GM19328 (cell line): ENCODE results near the gene THBS1.

Experiments
- ATAC-seq: cut with Tn5 transposase; IDR thresholded peaks from one replicate; pipeline ENCODE4 v1.9.1; 2021; ENCODE audit warnings: mild to moderate bottlenecking, moderate library complexity; ENCODE audit not compliant: unreplicated experiment

THBS1 gene

DNA sequence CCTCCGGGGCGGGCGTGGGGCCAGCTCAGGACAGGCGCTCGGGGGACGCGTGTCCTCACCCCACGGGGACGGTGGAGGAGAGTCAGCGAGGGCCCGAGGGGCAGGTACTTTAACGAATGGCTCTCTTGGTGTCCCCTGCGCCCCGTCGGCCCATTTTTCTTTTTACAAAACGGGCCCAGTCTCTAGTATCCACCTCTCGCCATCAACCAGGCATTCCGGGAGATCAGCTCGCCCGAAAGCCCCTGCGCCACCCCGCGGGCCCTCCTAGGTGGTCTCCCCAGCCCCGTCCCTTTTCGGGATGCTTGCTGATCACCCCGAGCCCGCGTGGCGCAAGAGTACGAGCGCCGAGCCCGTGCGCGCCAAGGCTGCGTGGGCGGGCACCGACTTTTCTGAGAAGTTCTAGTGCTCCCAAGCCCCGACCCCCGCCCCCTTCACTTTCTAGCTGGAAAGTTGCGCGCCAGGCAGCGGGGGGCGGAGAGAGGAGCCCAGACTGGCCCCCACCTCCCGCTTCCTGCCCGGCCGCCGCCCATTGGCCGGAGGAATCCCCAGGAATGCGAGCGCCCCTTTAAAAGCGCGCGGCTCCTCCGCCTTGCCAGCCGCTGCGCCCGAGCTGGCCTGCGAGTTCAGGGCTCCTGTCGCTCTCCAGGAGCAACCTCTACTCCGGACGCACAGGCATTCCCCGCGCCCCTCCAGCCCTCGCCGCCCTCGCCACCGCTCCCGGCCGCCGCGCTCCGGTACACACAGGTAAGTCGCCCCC lies at the start of gene THBS1:
THBS1 (plus strand) TSS at position 595 of the 757 bp plus-strand sequence. CDS start 779 bp downstream, outside the sequence.
- ATAC-seq, result no peak

DNA sequence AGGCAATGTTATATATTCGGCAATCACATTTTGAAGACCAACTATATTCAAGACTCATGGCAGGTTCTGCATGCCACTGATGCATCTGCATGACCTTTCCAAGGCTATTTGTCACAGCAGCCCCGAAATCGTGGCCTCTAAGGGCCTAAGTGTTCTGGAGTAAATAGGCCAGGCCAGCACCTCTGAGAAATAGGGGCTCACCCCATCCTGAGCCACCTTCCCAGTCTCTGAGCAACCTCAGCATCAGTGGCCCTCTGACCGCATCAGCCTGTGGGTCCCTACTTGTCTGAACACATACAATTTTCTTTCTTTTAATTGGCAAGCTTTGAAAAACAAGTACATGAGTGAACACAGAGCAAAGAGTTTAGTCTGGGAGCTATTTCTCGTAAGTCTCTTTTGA lies 45.9 kb upstream of the THBS1 start:
- ATAC-seq, result no peak

DNA sequence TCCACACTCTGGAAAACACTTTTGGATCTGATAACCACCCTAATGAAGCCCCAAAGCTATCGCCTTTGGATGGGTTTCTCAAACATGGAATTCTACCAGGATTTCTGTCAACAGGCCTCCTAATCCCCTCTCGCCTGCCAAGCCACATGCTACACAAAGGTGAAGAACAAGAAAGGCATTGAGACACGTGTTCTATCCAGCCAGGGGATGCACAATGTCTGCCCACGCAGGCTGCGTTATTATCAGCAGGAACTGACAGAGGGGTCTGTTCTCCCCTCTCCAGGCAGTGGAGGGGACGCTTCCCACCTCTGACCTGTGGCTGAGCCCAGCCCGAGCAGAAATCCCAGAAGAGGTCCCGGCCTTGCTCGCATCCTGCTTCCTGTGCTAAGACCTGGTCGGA lies 45.4 kb upstream of the THBS1 start:
- ATAC-seq, result no peak

DNA sequence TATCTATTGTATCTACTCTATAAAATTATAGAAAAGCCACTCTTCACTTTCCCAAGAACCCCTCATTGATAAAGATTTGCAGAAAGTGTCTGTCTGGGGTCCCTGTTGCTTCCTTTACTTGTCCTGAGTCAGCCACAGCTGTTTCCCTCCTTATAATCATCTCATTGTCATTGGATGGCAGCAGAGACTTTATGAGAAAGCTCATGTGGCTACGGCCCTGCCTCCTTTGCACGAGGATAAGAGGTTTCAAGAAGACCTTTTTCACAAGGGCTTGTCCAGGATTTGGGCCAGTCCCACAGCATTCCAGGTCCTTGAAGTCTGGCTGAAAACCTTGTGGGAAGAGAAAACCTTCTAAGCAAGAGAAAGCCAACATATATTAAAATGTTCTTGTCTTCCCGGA lies 41.9 kb upstream of the THBS1 start:
- no peak for ATAC-seq

DNA sequence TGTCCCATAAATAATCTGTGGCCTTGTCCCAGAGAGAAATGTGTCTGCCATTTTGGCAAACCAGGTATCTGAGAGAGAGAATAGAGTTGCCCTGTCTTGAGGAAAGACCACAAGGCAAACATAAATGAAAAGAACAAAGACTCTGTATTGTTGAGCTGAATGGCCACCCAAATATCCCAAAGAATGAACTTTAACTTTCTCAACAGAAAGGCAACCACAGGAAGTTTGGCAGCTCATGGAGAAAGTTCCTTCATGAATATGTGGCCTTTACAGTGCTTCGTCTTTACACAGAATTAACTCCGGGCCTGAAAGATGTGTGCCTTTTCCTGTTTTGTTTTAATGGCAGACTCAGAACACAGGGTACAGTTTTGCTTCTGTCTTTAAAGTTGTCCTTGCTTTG lies 41.4 kb upstream of the THBS1 start:
- ATAC-seq, result no peak

DNA sequence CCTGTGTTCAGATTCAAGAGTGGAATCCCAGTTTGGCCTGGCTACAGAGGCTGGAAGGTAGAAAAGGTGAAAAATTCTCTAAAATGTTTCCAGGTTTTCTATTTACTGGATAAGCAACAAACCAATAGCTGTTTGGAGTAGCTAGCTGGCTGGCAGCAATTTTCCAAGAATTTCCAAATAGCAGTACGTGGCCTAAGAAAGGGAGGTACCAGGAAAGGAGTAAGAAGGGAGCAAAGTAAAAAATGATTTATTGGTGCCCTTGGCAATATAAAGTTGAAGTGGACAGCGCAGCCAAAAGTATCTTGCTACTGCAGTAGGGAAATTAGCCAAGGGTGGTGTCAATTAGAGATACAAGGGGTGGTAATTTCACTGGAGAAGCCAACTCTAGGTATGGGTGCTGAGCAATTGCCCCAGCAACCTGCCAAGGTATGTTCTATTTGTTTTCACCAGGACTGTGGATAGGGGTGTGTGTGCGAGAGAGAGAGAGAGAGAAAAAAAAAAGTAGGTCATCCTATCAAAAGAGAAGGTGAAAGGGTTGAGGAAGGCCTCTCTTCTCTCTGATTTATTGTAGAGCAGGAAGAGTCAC lies 40.8 kb upstream of the THBS1 start:
- no peak for ATAC-seq

DNA sequence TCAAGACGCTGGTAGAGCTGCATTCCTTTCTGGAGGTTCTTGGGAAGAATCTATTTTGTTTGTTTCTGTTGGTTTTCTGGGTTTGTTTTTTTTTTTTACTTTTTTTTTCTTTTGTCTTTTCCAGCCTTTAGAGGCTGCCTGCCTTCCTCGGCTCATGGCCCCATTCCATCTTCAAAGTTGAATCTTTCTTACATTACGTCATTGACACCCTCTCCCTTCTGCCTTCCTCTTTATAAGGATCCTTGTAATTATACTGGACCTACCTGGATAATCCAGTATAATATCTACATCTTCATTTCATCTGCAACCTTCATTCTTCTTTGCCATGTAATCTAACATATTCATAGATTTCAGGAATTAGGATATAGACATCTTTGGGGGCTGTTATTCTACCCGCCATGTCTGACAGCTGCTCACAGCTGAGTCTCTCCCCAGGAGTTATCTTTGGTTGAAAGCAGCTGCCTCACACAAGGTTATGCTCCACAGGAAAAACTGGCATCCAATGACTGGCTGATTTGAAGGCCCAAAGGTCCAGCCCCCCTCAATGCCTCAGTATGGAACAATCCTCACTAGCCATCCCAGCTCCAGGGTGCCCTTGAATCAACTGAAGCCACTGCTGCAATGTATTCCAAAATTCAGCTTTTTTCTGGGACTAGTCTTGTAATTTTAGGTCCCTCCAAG lies 38.4 kb upstream of the THBS1 start:
- ATAC-seq, result no peak

DNA sequence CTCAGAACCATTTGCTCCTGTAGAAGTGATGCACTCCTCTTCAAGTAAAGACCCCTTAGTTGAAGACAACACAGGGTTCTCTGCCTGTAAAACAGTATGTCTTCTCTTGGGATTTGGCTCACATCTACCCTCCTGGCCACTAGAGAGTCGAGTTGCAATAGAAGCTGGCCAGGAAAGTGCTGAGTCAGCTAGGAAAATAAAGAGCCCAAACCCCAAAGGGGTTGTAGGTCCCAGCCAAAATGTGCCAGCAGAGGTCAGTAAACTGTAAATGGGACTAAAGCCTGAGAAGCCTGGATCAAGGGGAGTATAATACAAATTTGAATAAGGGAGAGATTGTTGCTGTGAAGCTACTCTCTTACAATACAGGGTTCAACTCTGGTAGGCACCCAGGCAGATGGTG lies 37.2 kb upstream of the THBS1 start:
- ATAC-seq, result no peak

DNA sequence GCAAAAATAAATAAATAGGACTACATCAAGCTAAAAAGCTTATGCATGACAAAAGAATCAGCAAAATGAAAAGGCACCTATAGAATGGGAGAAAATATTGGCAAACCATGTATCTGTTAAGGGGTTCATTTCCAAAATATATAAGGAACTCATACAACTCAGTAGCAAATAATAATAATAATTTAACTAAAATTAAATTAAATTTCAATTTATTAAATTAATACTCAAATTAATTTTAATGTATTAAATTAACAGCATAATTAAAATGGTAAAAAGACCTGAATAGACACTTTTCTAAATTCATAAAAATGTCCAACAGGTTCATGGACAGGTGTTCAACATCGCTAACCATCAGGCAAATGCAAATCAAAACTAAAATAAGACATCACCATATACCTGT lies 34.0 kb upstream of the THBS1 start:
- no peak for ATAC-seq

DNA sequence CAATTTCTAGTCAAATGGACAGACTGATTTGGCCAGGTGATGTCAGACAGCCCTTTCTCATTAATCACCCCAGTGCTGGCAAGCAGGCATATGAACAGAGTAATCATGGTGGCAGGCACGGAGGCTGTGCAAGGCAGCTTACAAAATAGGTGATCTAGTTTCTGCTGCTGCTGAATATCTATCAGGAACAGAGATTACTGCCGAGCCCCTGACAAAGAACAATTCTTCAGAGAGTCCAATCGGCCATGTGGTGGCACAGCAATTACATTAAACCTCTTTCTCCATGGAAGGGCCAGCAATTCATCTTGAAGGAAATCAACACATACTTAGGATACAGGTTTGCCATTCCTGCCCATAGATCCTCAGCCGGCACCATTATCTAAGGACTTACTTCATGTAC lies 32.3 kb upstream of the THBS1 start:
- no peak for ATAC-seq

DNA sequence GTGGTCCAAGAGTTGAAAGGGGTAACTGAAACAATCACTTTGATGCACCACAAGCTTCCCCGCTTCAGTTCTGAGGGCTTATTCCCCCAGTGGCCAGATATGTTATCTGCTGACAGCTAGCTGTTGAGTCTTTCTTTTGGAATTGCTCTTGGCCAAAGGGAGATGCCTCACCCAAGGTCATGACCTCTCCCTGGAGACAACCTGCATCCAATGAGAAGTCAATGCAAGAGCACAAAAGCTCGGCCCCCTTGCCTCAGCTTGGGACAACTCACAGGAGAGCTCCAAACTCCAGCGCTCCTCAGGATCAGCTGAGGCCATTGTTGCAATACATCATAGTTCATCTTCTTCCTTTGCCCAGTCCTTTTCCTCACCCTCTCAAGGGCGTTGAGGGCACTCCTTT lies 31.0 kb upstream of the THBS1 start:
- ATAC-seq, result no peak

DNA sequence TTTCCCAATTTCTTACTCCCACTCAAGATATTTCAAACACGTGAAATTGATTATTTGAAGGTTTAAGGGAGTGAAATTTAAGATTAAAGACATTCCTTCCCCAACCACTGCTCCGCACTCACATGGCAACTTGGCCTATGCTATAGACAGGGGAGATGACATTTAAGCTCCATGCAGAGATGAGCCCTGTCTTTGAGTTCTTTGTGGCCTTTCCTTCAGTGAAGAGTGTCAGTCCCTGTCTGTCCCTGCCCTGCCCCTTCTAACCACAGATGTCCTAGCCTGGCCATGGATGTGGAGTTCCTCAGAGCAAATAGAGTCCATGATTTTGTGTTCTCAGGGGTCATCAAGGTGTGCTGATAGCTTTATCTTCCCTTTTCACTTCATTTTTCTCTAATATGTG lies 29.4 kb upstream of the THBS1 start:
- no peak for ATAC-seq

DNA sequence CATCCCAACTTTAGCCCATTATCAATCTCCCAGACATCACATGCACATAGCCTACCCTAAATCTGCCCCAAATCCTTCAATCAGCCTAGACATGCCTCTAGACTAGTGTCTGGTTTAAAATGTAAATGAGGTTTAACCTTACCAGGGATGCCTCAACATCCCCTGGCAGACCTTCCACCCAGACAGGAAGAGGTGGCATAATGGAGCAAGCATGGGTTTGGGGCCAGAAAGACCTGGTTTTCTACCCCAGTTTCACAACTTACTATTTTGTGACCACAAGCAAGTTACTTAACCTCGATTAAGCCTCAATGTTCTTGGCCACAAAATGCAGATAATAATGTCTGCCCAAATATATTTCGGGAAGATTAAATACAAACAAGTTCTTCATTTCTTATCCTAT lies 28.3 kb upstream of the THBS1 start:
- ATAC-seq, result no peak

DNA sequence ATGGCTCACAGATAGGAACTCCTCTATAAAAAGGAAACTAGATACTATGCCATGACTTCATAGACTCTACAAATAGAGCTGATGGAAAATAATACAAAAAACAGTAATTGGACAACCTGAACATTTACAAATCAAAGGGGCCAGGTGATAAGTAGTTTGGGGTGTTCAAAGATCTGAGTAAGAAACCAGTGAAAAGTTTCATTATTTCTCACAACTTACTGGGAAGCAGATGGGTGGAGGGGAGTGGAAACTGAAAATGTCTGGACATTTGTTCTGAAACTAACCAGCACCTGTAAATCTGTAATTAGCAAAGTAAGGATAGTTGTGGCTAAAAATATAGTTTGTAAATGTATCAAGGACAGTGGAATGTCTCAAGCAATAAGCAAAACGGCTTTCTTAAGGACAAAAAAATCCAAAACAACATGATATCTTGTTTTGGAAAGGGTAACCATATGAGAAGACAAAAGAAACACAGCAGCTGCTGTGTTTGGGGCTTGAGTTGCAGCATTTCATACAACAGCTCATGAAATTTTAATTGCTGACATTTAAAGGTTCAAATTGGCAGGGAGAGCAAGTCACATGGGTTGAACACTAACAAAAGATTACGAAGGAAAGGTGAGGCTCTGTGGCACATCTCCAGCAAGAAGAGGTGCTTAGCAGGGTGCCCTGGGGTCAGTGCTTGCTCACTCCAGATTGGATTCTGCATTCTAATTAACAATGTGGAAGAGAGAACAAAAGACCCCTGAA lies 26.8 kb upstream of the THBS1 start:
- no peak for ATAC-seq

DNA sequence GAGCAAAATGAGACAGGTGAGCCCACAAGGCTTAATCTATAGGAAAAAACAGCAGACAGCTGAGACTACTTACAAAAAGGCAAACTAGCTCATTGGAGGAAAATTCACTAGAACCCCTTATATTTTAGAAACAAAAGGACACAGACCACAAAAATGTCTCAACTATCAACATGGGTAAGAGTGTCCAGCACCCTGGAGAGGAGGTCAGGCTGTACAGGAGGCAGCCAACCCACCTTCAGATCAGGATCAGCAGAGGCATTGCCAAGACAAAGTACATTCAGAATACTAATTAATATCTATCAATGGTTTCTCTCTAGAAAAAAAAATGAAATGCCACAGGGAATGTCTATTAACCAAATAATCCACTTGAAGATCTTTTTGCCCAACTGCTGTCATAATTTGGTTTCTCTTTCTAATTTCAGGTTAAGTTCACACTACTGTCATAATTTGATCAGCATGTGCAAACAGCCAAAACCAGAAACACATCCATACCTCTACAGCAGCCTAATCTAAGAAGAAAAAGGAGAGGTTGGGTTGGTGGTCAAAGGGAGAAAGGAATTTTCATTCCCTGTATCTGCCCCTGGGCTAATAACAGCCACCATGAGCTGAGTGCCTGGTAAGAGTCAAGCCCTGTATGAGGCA lies 26.0 kb upstream of the THBS1 start:
- ATAC-seq, result no peak

DNA sequence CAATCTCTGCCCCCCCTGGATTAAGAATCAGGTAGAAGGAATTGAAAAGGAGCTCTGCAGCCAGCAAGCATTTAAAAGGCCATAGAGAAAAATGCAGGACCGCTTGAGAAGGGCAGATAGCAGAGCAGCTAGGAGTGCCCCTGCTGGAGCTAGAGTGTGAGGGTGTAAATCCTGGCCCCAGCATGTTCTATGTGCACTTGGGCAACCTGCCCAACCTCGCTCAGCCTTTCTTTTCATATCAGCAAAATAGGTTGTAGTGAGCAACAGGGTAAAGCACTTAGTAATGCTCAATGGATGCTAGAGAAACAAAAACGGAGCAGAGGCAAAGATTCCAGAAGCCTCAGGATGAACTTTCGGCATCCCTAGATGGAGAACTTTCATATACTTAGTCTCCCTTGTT lies 25.0 kb upstream of the THBS1 start:
- ATAC-seq, result no peak

DNA sequence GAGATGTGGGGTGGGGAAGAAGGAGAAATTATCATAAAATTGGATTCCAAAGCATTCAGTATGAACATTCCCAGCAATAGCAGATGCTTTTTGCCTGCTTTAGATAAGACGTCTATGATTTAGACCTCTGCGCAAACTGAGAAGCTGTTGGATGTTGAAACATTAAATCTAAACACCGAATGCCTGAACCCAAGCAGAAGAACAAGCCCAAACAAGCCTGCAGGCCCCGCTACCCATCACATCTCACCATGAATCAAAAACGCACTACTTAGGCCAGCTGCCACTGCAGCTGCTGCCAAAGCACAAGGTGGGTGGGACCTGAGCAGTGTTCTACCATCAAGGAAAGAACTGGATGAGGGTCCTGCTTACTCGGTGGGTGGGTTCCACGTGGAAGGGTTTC lies 24.4 kb upstream of the THBS1 start:
- no peak for ATAC-seq

DNA sequence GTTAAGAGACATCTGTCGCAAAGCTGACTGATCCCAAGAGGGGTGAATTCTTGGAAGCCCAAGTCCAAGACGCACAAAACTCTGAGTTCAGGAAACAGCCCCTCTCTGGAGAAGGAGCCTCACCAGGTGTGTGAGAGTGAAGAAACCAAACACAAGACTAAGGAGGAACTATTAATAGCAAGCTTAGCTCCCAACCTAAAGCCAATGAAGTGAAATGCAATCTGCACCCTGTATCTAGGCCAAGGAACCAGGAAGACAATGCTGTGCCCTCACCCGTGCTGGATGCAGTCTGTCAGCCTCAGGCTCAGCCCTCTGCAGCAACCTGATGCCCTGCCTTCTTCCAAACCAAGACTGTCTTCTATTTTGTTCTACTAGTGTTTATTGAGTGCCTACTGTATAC lies 22.5 kb upstream of the THBS1 start:
- ATAC-seq, result no peak

DNA sequence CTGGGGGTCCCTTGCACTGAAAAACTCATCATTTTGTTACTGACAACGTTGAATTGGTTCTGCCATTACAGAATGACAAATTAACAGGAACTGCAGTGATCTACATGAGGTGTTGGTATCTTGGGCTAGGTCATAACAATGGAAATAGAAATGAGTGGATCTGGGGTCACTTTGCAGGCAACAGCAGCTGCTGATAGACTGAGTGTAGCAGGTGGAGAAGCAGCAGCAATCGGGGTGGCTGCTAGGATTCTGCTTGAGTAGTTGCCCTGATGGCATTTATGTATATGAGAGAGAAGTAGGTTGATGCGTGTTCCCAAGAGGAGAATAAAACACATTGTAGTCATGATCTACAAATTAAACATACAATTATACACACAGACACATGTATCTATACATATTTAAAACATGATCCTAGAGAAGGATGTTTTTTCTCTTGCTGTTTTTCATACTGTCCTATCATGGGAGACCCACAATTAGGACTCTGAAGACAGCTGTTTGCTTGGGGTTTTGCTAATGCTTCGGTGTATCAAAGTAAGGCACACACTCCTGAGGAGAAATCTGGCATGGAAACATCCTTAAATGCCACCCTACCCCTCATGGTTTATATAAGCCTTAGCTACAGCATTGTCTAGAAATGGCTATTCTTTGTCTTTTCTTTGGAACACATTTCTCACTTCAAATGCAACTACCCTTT lies 15.8 kb upstream of the THBS1 start:
- ATAC-seq, result no peak

DNA sequence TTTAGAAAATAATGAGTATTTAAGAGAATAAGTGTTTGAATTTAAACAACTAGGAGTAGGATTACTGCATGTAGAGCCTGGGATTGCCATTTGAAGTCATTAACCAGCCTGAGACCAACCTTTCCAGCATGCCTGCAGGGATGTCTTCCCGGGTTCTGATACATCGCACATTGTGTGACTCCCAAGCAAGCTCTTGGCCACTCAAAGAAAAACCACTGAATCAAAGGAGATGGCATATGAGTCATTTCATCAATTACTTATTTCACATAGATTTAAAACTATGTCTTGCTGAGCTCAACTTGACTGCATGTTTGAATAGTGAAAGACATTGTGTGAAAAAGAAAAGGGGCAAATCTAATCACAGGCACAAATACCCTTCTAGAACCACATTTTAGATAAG lies 15.0 kb upstream of the THBS1 start:
- ATAC-seq, result no peak

DNA sequence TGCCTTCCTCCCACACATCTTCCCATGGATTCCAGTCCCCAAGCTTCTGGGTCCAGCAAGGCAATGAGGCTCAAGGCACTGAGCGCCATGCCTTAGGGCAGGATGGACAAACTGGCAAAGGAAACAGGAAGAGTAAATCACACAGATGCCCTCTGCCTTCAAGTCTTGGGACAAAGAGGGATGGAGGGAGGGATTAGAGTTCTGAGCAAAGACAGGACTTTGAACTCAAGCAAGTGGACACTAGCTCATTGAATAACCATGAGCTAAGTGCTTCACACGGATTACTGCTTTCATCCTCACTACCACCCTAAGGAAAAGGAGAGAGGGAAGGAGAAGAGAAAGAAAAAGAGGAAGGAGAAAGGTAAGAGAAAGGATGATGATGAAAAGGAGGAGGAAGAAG lies 7.6 kb upstream of the THBS1 start:
- no peak for ATAC-seq
